ENCODE results near the gene DIP2C.

- no peak for TF ChIP-seq POLR2A (IDR thresholded peaks at IDR 0.05)
- TF ChIP-seq, protein P1, sequence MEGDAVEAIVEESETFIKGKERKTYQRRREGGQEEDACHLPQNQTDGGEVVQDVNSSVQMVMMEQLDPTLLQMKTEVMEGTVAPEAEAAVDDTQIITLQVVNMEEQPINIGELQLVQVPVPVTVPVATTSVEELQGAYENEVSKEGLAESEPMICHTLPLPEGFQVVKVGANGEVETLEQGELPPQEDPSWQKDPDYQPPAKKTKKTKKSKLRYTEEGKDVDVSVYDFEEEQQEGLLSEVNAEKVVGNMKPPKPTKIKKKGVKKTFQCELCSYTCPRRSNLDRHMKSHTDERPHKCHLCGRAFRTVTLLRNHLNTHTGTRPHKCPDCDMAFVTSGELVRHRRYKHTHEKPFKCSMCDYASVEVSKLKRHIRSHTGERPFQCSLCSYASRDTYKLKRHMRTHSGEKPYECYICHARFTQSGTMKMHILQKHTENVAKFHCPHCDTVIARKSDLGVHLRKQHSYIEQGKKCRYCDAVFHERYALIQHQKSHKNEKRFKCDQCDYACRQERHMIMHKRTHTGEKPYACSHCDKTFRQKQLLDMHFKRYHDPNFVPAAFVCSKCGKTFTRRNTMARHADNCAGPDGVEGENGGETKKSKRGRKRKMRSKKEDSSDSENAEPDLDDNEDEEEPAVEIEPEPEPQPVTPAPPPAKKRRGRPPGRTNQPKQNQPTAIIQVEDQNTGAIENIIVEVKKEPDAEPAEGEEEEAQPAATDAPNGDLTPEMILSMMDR (IDR thresholded peaks at IDR 0.05), result no peak
- no peak for TF ChIP-seq EP300 (IDR thresholded peaks at IDR 0.05; ENCODE audit: low read depth)
These were observed 74.5 kb downstream of the DIP2C start for GRCh38 chr10:614790-615582.

Measured in transverse colon (tissue), 3 donors.